GM10266 (cell line): ENCODE data around the gene WDR27.

Experiments
- DNase-seq: peaks from one replicate; pipeline ENCODE4 v3.0.0; 2012; ENCODE audit errors: extremely low spot score
- CTCF ChIP-seq: IDR thresholded peaks from 2 replicates; pipeline ENCODE4 v1.5.1; 2012; ENCODE audit warnings: mild to moderate bottlenecking, low read depth; ENCODE audit not compliant: control insufficient read depth, insufficient read depth; ENCODE audit errors: missing control alignments

WDR27 gene

GRCh38 chr6:169566961-169567750 lies 134.7 kb downstream of the WDR27 start:
- no peak for TF ChIP-seq CTCF
- no peak for DNase-seq

GRCh38 chr6:169566319-169566718 lies 135.5 kb downstream of the WDR27 start:
- no peak for DNase-seq
- no peak for TF ChIP-seq CTCF

GRCh38 chr6:169564453-169565240 lies 137.2 kb downstream of the WDR27 start:
- no peak for TF ChIP-seq CTCF
- no peak for DNase-seq

GRCh38 chr6:169561665-169562064 lies 140.2 kb downstream of the WDR27 start:
- DNase-seq, result no peak

GRCh38 chr6:169559592-169559991 lies 142.2 kb downstream of the WDR27 start:
- TF ChIP-seq CTCF, result no peak
- no peak for DNase-seq

More at GRCh38 chr6:169561665-169562064, 140.2 kb downstream of the WDR27 start:
- TF ChIP-seq CTCF, result no peak

GRCh38 chr6:169558774-169559441 lies 142.9 kb downstream of the WDR27 start:
- TF ChIP-seq CTCF, result no peak
- DNase-seq, result no peak
